Left ventricle myocardium superior (tissue), 1 donor: ENCODE data around the gene HOXA9. TPM values are rescaled to one million over a fixed set of nuclear protein-coding genes. Genes with fewer than 3 reads are reported as not detected.

Experiments
- ATAC-seq: fragments of 200-7000 bp; cut with Tn5 transposase; one replicate; pipeline ENCODE4 v1.9.1; 2020; ENCODE audit warnings: mild to moderate bottlenecking, moderate library complexity
- DNase-seq: peaks from one replicate; pipeline ENCODE4 v3.0.0-alpha.2; 2020
- intact Hi-C: fragments of 100-400 bp; cut with micrococcal nuclease; formaldehyde crosslinking; loops from one replicate; pipeline ENCODE4 v1.11.0; 2022
- total RNA-seq: library from RNA; stranded (reverse); fragmentation: NEBNext Ultra II Directional; extraction: Animal tissue kit (Norgen Biotek cat#: 25700); gene quantifications from one replicate; pipeline ENCODE4 v1.2.1, GENCODE V29; 2021
- donor health status: DM: no; HTN: yes; CAD: no; lungs with severe emphysema.

The HOXA9 gene
- total RNA-seq, 1 donor from 2014 or later = not detected

- ATAC-seq (no peak), DNase-seq (no peak)
- intact Hi-C loops = no loop called here
Observed at GRCh38 chr7:27158436-27159265, 6.7 kb downstream of the HOXA9 start.

DNA sequence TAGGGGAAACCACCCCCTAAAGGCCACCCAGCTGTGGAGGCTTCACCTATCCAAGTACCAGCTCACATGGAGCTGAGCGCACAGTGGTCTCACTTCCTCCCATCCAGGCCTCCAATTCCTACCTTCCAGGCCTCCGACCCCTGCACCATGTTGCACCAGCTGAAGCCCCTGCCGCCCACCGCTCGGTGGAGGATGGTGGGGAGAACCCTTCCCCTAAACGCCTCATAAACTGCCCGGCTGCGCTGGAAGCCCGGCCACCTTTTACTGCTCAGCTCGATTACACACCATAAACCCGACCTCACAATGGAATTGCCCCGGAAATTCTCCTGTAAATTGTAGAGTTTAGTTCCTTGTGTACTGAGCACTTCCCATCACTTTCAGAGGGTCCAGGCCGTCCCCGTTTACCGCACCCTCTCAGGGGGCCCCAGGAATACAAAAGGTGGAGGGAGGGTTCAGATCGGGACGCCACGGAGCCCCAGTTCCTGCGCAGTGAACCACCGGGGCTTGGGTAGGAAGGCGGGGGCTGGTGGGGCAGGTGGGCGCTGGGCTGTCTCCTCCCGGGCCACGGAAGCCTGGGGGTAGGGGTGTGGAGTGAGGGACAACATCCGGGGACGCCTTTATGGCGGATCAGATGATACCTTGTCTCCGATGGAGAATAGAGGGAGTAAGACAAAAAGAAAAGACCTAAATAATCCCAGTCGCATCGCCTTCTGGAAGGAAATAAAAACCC lies 7.5 kb downstream of the HOXA9 start:
- DNase-seq = no peak
- ATAC-seq = no peak
- intact Hi-C loops = no loop called here

- intact Hi-C loops = no loop called here
- ATAC-seq (no peak), DNase-seq (no peak)
Observed at GRCh38 chr7:27156916-27157701, 8.2 kb downstream of the HOXA9 start.

- intact Hi-C loops = no loop called here
- DNase-seq (peak; percentile 21), ATAC-seq (no peak)
Observed at GRCh38 chr7:27156508-27156898, 8.8 kb downstream of the HOXA9 start, which contains the start of gene HOXA7. Gene HOXA7, minus strand, starts transcription at chr7:27156675. Its CDS starts 130 bp downstream, at chr7:27156545.

DNA sequence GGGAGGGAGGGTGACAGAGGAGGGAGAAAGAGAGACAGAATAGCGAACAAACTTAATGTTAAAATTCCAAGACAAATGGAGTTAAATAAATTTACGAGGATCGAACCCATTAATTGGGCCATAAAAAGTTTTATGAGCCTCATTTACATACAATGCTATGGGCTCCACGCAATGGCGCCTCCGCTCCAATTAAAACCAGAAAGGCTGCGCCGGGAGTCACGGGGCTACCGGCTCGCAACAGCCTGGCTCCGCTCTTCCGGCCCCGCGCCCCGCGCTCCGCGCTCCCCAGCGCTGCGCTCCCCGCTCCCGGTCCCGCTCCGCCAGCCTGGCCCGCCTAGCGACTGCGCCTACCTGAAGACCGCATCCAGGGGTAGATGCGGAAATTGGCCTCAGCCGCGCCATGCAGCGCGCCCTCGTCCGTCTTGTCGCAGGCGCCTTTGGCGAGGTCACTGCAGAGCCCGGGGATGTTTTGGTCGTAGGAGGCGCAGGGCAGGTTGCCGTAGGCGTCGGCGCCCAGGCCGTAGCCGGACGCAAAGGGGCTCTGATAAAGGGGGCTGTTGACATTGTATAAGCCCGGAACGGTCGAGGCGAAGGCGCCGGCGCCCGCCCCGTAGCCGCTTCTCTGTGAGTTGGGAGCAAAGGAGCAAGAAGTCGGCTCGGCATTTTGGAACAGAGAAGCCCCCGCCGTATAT lies 9.4 kb downstream of the HOXA9 start:
- DNase-seq (peak; percentile 7), ATAC-seq (no peak)
- intact Hi-C loops = no loop called here

DNA sequence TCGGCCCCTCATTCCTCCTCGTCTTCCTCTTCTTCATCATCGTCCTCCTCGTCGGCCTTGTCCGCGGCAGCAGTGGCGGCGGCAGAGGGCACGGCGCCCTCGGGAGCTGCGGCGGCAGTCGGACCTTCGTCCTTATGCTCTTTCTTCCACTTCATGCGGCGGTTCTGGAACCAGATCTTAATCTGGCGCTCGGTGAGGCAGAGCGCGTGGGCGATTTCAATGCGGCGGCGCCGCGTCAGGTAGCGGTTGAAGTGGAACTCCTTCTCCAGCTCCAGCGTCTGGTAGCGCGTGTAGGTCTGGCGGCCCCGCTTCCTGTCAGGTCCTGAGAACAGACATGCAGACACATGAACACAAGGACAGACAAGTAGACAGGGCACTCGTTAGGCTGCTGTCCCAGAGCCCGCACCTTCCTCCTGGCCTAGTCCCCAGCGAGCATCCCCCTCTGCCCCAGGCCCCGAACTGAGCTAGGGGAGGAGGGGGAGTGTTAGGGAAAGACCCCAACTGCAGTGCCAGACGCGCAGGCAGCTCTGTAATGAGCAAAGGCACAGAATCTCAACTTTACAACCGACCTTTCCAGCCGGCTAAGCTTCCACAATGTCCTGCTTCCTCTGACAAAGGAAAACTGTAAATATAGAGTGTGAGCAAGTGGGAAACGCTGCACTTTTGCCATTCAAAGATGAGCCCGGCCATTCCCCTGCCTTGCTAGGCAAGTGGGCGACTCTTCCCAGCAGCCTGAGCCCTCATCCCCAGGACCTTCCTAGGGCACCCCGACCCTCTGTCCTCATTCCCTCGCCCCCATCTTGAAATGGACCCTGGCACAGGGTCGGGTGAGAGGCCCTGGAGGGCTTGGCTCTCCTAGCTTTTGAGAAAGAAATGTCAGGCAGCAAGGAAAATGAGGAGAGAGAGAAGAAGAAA lies 10.2 kb downstream of the HOXA9 start:
- ATAC-seq = no peak
- intact Hi-C loops = no loop called here
- no peak for DNase-seq

- intact Hi-C loops = no loop called here
- ATAC-seq (no peak), DNase-seq (no peak)
Observed at GRCh38 chr7:27154369-27154768, 11.0 kb downstream of the HOXA9 start.

DNA sequence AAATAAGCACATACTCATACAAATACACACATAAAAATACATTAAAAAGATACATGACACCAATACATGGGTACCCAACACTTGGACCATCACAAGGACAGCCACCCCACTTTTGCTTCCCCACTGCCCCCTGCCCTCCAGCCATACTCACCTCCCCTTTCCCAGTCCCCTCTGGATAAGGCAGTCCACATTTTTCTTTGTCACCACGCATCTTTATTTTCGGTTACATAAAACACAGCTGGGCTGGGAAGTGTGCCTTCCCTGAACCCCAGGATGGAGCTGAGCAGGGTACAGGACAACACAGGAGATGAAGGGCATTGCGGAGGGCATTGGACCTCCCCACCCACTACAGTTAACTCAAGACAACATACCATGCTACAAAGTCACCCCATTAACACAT lies 11.8 kb downstream of the HOXA9 start:
- ATAC-seq = no peak
- intact Hi-C loops = no loop called here

DNA sequence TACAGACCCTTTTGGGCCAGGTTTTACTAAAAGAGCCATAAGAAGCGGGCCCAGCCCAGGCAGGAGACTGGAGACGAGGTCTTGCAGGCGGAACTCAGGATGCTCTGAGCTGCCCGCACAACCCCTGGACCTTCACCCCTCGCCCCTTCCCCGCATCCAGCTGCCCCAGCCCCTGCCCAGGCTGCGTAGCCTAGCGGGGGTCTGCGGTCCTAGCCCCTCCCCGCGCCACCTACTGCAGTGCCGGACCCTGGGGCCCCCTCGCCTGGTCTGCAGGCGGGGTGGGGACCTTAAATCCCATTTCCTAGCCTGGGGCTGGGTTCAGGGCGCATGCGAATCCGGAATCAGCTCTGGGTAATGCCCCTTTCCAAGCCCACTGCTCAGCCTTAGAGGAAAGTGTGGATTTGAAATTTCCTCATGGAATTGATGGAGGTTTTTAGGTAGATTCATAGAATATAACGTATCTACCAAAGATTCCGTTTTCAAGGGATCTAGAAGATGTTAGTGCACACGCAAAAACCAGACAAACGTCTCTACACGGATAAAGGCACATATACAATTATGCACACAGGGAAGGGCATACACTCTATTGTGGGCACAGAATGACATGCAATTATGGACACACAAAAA lies 12.4 kb downstream of the HOXA9 start:
- intact Hi-C loops = no loop called here
- no peak for DNase-seq
- no peak for ATAC-seq

More for the DNA sequence above, 11.8 kb downstream of the HOXA9 start:
- DNase-seq = no peak

GRCh38 chr7:27151931-27152815 lies 13.2 kb downstream of the HOXA9 start, which contains the start of gene HOXA3:
Gene HOXA3, minus strand, starts transcription at chr7:27152583. Its CDS starts 41,943 bp downstream, at chr7:27110640.
- DNase-seq (no peak), ATAC-seq (no peak)
- intact Hi-C loops = no loop called here

GRCh38 chr7:27151341-27151930 lies 13.9 kb downstream of the HOXA9 start:
- intact Hi-C loops = no loop called here
- DNase-seq = no peak
- no peak for ATAC-seq

DNA sequence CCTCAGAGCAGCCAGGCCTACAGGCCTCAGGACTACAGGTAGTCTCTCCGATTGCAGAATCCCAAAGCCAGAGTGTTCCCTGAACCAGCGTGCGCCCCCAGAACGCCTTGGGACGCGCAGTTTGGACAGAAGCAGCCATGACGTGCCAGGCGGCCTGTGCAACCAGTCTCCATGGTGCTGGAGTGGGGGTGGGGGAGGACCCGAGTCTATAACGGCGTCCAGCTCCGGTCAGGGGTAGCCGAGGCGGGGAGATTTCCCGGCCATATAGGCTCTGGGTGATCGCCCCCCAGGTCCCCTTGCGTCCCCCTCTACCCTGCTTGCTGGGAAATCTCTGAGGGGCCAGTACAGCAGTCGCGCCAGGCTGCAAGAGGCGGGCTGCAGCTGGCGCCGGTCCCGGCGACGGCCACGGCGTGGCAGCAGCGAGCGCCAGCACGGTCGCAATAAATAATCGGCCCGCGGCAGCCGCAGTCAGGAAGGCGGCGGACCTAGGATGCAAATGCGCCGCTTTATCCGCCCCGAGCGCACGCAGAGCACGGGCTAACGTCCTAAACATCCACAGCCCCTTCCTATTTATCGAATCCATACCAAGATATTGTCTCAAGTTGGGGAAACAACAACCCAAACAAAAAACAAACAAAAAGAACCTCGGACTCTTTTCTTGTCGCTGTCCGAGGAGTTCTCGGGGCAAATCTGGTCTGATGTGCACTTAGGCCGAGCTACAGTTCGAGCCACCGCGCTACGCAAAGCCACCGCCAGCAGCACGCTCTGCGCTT lies 14.6 kb downstream of the HOXA9 start:
- peak; percentile 83 for ATAC-seq
- intact Hi-C loops = no loop called here
- peak; percentile 79 for DNase-seq

DNA sequence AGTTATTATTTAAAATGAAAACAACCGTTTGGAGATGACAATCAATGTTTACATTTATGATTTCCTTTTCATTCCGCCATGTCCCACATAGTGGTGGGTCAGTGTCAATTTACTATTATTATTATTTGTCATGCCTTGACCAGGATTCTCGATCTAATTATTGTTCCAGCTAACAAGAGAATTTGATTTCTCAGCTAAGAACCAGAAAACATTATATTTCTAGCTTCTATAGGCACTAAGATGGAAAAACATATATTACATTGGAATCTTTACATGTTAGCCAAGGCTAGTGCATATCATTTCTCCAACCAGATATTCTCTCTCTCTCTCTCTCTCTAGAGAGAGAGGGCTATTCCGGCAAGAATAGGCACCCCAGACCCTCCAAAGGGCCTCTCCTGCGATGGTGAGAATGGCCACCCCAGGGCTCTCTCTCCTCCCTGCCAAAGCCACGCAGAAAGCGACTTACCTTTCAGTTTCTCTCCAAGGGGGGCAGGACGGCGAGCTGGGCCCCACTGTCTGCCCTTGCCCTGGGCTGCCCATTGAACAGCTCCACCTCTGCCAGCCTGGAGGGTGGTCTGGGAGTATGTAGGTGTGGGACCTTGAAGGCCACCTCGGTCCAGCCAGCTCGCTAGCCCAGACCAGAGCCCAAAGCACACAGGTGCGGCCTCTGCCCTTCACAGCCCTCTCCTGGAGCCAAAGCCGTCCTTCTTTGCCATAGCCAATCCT lies 15.3 kb downstream of the HOXA9 start:
- DNase-seq (no peak), ATAC-seq (no peak)
- intact Hi-C loops = no loop called here

DNA sequence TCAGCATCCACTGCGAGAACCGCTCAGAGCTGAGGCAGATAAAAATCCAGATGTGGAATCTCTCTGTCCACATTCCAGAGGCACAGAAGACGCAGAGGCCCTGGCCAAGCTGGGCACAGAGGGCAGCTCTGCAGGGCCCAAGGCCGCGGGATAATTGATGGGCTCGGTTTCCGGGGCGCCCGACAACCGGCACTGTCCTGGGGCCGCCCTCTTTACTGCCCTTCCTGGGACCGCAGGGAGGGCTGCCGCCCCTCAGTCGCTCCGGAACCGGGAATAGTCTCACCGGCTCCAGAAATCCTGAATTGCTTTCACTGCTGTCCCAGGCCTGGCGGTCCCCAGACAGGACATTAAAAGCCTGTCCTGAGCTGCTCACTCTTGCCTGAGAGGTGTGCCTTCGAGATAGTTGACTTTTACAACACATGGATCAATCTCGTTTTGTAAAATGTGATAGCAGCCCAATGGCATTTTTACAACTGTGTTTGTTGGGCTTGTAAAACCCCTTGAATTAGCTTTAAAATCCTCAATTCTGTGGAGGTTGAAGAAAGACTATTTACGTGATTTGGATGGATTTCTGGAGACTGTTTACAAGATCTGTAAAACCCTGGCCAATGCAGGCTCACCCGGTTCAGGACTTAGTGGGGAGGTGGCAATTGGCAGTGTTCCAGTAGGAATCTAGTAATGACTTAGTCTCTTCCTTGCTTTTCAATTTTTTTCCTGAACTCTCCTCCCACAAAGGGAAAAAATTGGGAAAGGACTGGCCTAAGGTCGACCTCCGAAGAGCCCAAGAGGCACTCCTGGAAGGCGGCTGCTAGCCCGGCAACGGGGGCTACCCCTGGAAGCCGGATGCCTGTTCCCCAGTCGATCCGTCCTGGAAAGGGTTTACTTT lies 16.3 kb downstream of the HOXA9 start:
- no peak for ATAC-seq
- no peak for DNase-seq
- intact Hi-C loops = no loop called here
